Measurements from ENCODE around the gene BRD1. TPM values are rescaled to one million over a fixed set of nuclear protein-coding genes. Genes with fewer than 3 reads are reported as not detected.

Gene BRD1
- total and polyA plus RNA-seq, 12 donors = 8.2 to 23.2 (median 16.9) TPM

GRCh38 chr22:49799431-49800075 is 28.1 kb downstream of the BRD1 start:
- WGBS, 2 donors = 84 to 89% methylated on average over 18 of the region's 18 CpGs
- DNase-seq = no peak
- TF ChIP-seq CTCF (IDR thresholded peaks at IDR 0.05) = no peak
- Histone ChIP-seq H3K27ac (peak overlapping the region in 1 of 10 donors; percentile 16), H3K4me3 (no peak overlapping the region), H3K27me3 (no peaks in the 10 kb centered on the region), H3K4me1 (peaks cover 8 to 29% (median 24%) of the 10 kb centered on the region in 9 donors), H3K9me3 (no peaks in the 10 kb centered on the region), H3K36me3 (peaks cover 0 to 90% (median 35%) of the 10 kb centered on the region in 9 donors)
- ATAC-seq = peak in 2 of 8 donors; percentile 18 to 33
- intact Hi-C loops (cut with DNase I) = no loop called here

GRCh38 chr22:49798486-49799151 is 29.1 kb downstream of the BRD1 start:
- intact Hi-C loops (cut with DNase I) = no loop called here
- H3K4me1 ChIP-seq = peaks cover 8 to 28% (median 24%) of the 10 kb centered on the region in 9 donors
- 95 to 96% methylated on average over 37 of the region's 37 CpGs for WGBS, 2 donors
- H3K27ac ChIP-seq = no peak overlapping the region
- H3K36me3 ChIP-seq = peaks cover 0 to 90% (median 40%) of the 10 kb centered on the region in 9 donors
- no peaks in the 10 kb centered on the region for H3K9me3 ChIP-seq
- DNase-seq = no peak
- H3K27me3 ChIP-seq = no peaks in the 10 kb centered on the region
- no peak for TF ChIP-seq CTCF (IDR thresholded peaks at IDR 0.05)
- no peak for ATAC-seq
- no peak overlapping the region for H3K4me3 ChIP-seq

GRCh38 chr22:49797706-49798105 is 30.0 kb downstream of the BRD1 start:
- Histone ChIP-seq H3K27me3 (no peaks in the 10 kb centered on the region), H3K9me3 (no peaks in the 10 kb centered on the region), H3K4me1 (peaks cover 11 to 37% (median 30%) of the 10 kb centered on the region in 9 donors), H3K27ac (no peak overlapping the region), H3K36me3 (peaks cover 0 to 90% (median 43%) of the 10 kb centered on the region in 9 donors), H3K4me3 (no peak overlapping the region)
- DNase-seq = no peak
- intact Hi-C loops (cut with DNase I) = no loop called here
- WGBS, 2 donors = 93 to 96% methylated on average over 22 of the region's 22 CpGs
- no peak for TF ChIP-seq CTCF (IDR thresholded peaks at IDR 0.05)
- ATAC-seq = no peak

GRCh38 chr22:49796596-49797270 is 30.9 kb downstream of the BRD1 start:
- ATAC-seq = no peak
- Histone ChIP-seq H3K27ac (no peak overlapping the region), H3K27me3 (no peaks in the 10 kb centered on the region), H3K4me1 (peaks cover 16 to 44% (median 36%) of the 10 kb centered on the region in 9 donors), H3K4me3 (no peak overlapping the region), H3K9me3 (no peaks in the 10 kb centered on the region), H3K36me3 (peaks cover 0 to 96% (median 44%) of the 10 kb centered on the region in 9 donors)
- 97% methylated on average over 25 of the region's 25 CpGs for WGBS, 2 donors
- no peak for TF ChIP-seq CTCF (IDR thresholded peaks at IDR 0.05)
- DNase-seq = no peak
- intact Hi-C loops (cut with DNase I) = no loop called here
